Measurements from ENCODE around the gene PLCL2.
"Not testable (repeated sequence)": the region's sequence is repeated elsewhere in the genome, so short reads cannot be mapped to it uniquely, and the experiment has no call there.

Gene PLCL2

DNA sequence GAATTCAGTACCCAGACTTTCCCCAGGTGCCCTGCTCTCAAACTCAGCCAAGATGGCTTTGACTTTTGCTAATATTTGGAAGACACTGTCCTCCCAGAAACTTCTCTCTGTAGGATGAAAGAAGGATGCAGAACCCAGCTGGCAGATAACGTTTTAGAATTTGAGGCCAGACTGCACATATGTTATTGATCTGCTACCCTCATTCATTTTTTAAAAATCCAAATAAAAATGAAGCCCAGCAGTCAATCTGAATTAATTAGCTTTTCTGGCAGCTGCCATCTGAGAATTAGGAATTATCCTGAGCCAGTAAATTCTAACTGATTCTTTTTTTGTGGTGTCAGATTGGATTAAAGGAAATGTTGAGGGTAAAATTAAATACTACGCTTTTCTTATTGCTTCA, 236.6 kb downstream of the PLCL2 start:
- no peak for DNase-seq
- Histone ChIP-seq H2AFZ (ENCODE audit: low read length) (no peak overlapping the region), H3K4me3 (ENCODE audit: low read length) (no peak overlapping the region), H3K9me2 (replicated peaks; ENCODE audit: insufficient read depth, low read length) (no peaks in the 10 kb centered on the region), H3K27me3 (replicated peaks; ENCODE audit: insufficient read depth, low read length) (no peaks in the 10 kb centered on the region), H3K4me1 (ENCODE audit: low read length) (no peaks in the 10 kb centered on the region), H3K9me3 (replicated peaks; ENCODE audit: insufficient read depth, low read length) (no peaks in the 10 kb centered on the region), H3K79me2 (ENCODE audit: low read length) (no peaks in the 10 kb centered on the region), H3K27ac (ENCODE audit: low read length) (no peak overlapping the region), H3F3A (ENCODE audit: insufficient read depth, low read length) (no peaks in the 10 kb centered on the region), H3K36me3 (replicated peaks; ENCODE audit: insufficient read depth, low read length) (no peaks in the 10 kb centered on the region), H3K4me2 (ENCODE audit: low read depth, low read length) (no peak overlapping the region), H4K20me1 (ENCODE audit: insufficient read depth, low read length) (no peaks in the 10 kb centered on the region), H3K9ac (ENCODE audit: low read length) (no peak overlapping the region)
- TF ChIP-seq CTCF (IDR thresholded peaks at IDR 0.05; ENCODE audit: low read length) (no peak), EZH2phosphoT487 (IDR thresholded peaks at IDR 0.05; ENCODE audit: low read length) (no peak), EZH2 (optimal IDR thresholded peaks at IDR 0.05; ENCODE audit: low read depth, low read length) (no peak)

GRCh38 chr3:17122758-17123157, 238.0 kb downstream of the PLCL2 start:
- TF ChIP-seq EZH2 (optimal IDR thresholded peaks at IDR 0.05; ENCODE audit: low read depth, low read length) (no peak), CTCF (IDR thresholded peaks at IDR 0.05; ENCODE audit: low read length) (no peak), EZH2phosphoT487 (IDR thresholded peaks at IDR 0.05; ENCODE audit: low read length) (no peak)
- H3K4me3 ChIP-seq (ENCODE audit: low read length): no peak overlapping the region

DNA sequence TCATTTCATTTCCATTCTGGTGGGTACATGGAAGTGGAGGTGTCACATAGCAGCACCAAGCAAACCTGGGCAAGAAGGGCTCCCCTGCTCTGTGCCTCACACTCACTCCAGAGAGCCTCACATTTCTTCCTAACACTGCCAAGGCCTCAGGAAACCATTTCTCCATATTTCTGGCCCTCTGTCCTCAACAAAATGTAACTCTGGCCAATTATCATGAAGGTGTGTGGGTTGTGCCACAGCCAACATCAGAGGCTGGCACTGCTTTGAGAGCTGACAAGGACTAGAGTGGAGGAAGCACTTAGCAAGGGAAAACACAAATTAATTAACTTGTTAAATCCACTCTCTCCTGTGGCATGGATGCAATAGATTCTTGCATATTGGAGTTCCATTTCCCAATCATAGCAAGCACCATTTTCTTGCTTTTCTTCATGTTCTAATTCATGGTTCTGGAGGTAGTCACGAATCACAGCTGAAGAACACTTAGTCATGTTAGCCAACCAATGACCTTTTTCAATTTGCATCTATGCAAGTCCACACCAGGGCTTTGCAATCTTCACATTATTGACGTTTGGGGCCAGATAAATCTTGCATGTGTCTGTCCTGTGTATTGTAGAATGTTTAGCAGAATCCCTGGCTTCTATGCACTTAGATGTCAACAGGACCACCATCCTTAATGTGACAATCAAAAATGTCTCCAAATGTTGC, 241.1 kb downstream of the PLCL2 start:
- no peaks in the 10 kb centered on the region for H3K9me2 ChIP-seq (replicated peaks; ENCODE audit: insufficient read depth, low read length)
- H4K20me1 ChIP-seq (ENCODE audit: insufficient read depth, low read length): no peaks in the 10 kb centered on the region
- no peak overlapping the region for H3K4me3 ChIP-seq (ENCODE audit: low read length)
- DNase-seq: no peak
- no peaks in the 10 kb centered on the region for H3K36me3 ChIP-seq (replicated peaks; ENCODE audit: insufficient read depth, low read length)
- no peak for TF ChIP-seq CTCF (IDR thresholded peaks at IDR 0.05; ENCODE audit: low read length)
- TF ChIP-seq EZH2phosphoT487 (IDR thresholded peaks at IDR 0.05; ENCODE audit: low read length): no peak
- no peak for TF ChIP-seq EZH2 (optimal IDR thresholded peaks at IDR 0.05; ENCODE audit: low read depth, low read length)
- H3K9me3 ChIP-seq (replicated peaks; ENCODE audit: insufficient read depth, low read length): no peaks in the 10 kb centered on the region
- H3K27ac ChIP-seq (ENCODE audit: low read length): no peak overlapping the region
- no peak overlapping the region for H3K4me2 ChIP-seq (ENCODE audit: low read depth, low read length)
- H3K9ac ChIP-seq (ENCODE audit: low read length): no peak overlapping the region
- no peaks in the 10 kb centered on the region for H3K79me2 ChIP-seq (ENCODE audit: low read length)
- no peaks in the 10 kb centered on the region for H3K27me3 ChIP-seq (replicated peaks; ENCODE audit: insufficient read depth, low read length)
- no peaks in the 10 kb centered on the region for H3K4me1 ChIP-seq (ENCODE audit: low read length)
- H2AFZ ChIP-seq (ENCODE audit: low read length): no peak overlapping the region
- no peaks in the 10 kb centered on the region for H3F3A ChIP-seq (ENCODE audit: insufficient read depth, low read length)

More at GRCh38 chr3:17122758-17123157, 238.0 kb downstream of the PLCL2 start:
- H4K20me1 ChIP-seq (ENCODE audit: insufficient read depth, low read length): no peaks in the 10 kb centered on the region
- H3K36me3 ChIP-seq (replicated peaks; ENCODE audit: insufficient read depth, low read length): no peaks in the 10 kb centered on the region
- no peaks in the 10 kb centered on the region for H3K9me3 ChIP-seq (replicated peaks; ENCODE audit: insufficient read depth, low read length)
- H2AFZ ChIP-seq (ENCODE audit: low read length): no peak overlapping the region
- no peaks in the 10 kb centered on the region for H3K4me1 ChIP-seq (ENCODE audit: low read length)
- no peaks in the 10 kb centered on the region for H3K79me2 ChIP-seq (ENCODE audit: low read length)
- DNase-seq: no peak
- H3K9ac ChIP-seq (ENCODE audit: low read length): no peak overlapping the region
- no peaks in the 10 kb centered on the region for H3F3A ChIP-seq (ENCODE audit: insufficient read depth, low read length)
- no peaks in the 10 kb centered on the region for H3K9me2 ChIP-seq (replicated peaks; ENCODE audit: insufficient read depth, low read length)
- no peak overlapping the region for H3K27ac ChIP-seq (ENCODE audit: low read length)
- no peak overlapping the region for H3K4me2 ChIP-seq (ENCODE audit: low read depth, low read length)
- H3K27me3 ChIP-seq (replicated peaks; ENCODE audit: insufficient read depth, low read length): no peaks in the 10 kb centered on the region

- DNase-seq; H3K4me1 ChIP-seq (ENCODE audit: low read length); H3K4me2 ChIP-seq (ENCODE audit: low read depth, low read length); H3K9ac ChIP-seq (ENCODE audit: low read length); H3K9me3 ChIP-seq (replicated peaks; ENCODE audit: insufficient read depth, low read length); H3K27ac ChIP-seq (ENCODE audit: low read length); H3K36me3 ChIP-seq (replicated peaks; ENCODE audit: insufficient read depth, low read length); H3K4me3 ChIP-seq (ENCODE audit: low read length); H3K27me3 ChIP-seq (replicated peaks; ENCODE audit: insufficient read depth, low read length); H2AFZ ChIP-seq (ENCODE audit: low read length); H3F3A ChIP-seq (ENCODE audit: insufficient read depth, low read length); H3K79me2 ChIP-seq (ENCODE audit: low read length); H3K9me2 ChIP-seq (replicated peaks; ENCODE audit: insufficient read depth, low read length); H4K20me1 ChIP-seq (ENCODE audit: insufficient read depth, low read length): not testable (repeated sequence)
Measured at GRCh38 chr3:17128671-17129070, 243.9 kb downstream of the PLCL2 start.
